ENCODE measurements around the gene UFL1. TPM values are rescaled to one million over a fixed set of nuclear protein-coding genes. Genes with fewer than 3 reads are reported as not detected.
A peak's percentile ranks its signal among the peaks of the same experiment; 100 is the strongest.

Gene UFL1
- total RNA-seq, 1 experiment from 2014 or later = 12.7 TPM

- Histone ChIP-seq H2BK15ac (ENCODE audit: low read depth, low read length) (no peak overlapping the region), H4K91ac (ENCODE audit: insufficient read length, low read depth, low read length) (no peak overlapping the region), H3K27me3 (ENCODE audit: insufficient read depth, low read length) (no peaks in the 10 kb centered on the region), H3T11ph (ENCODE audit: low read length) (peak overlapping the region; percentile 79), H2BK5ac (ENCODE audit: insufficient read length, low read length) (no peak overlapping the region), H3K56ac (ENCODE audit: insufficient read length, low read depth, low read length) (no peak overlapping the region), H2BK120ac (ENCODE audit: low read depth, low read length, poor library complexity, severe bottlenecking) (no peak overlapping the region), H3K14ac (ENCODE audit: insufficient read depth, low read length) (peak overlapping the region; percentile 14; the same call in 1 of the 2 replicates), H3K23ac (ENCODE audit: insufficient read length, low read depth, low read length) (no peak overlapping the region), H3K79me1 (ENCODE audit: insufficient read depth, low read depth, low read length, poor library complexity, severe bottlenecking) (no peaks in the 10 kb centered on the region), H3K4me1 (ENCODE audit: insufficient read depth, low read length) (peaks cover 3% of the 10 kb centered on the region; the same call in 1 of the 2 replicates), H2BK20ac (ENCODE audit: low read depth, low read length, poor library complexity, severe bottlenecking) (peak overlapping the region; percentile 97), H3K9me3 (ENCODE audit: control insufficient read depth, low read depth, low read length) (no peaks in the 10 kb centered on the region), H2BK12ac (ENCODE audit: insufficient read length, low read depth, low read length) (no peak overlapping the region), H2AK5ac (ENCODE audit: insufficient read length, low read length) (no peak overlapping the region), H3K4me2 (ENCODE audit: insufficient read depth, insufficient read length, low read length) (peak overlapping the region; percentile 74), H2AFZ (ENCODE audit: low read length) (no peak overlapping the region), H3K18ac (ENCODE audit: insufficient read length, low read depth, low read length) (peak overlapping the region; percentile 49), H3K4ac (ENCODE audit: low read depth, low read length) (no peak overlapping the region; the same call in 1 of the 2 replicates), H3K27ac (ENCODE audit: insufficient read length, low read depth, low read length) (peak overlapping the region; percentile 24), H4K20me1 (ENCODE audit: control insufficient read depth, insufficient read depth, insufficient read length) (no peaks in the 10 kb centered on the region), H4K8ac (replicated peaks; ENCODE audit: insufficient read length, low read depth, low read length) (no peak overlapping the region), H3K23me2 (ENCODE audit: insufficient read length, low read depth, low read length, poor library complexity, severe bottlenecking) (no peaks in the 10 kb centered on the region), H3K79me2 (ENCODE audit: insufficient read depth, low read length) (no peaks in the 10 kb centered on the region), H3K9ac (ENCODE audit: extremely low read depth, insufficient read length, low read length) (peak overlapping the region; percentile 97), H4K5ac (ENCODE audit: insufficient read length, low read depth, low read length) (no peak overlapping the region)
- no peaks in the 10 kb centered on the region for H3K9me3 Mint-ChIP-seq
- peaks cover 31 to 38% of the 10 kb centered on the region in 2 experiments for H3K4me1 Mint-ChIP-seq
- TF ChIP-seq CTCF (conservative IDR thresholded peaks at IDR 0.05) = no peak
- H3K4me3 Mint-ChIP-seq = peak overlapping the region; percentile 97 to 98
- DNase-seq = peak; percentile 58
- no CpG with 5 or more reads among the region's 6 CpGs for WGBS (ENCODE audit: extremely low coverage, insufficient read length, low lambda C conversion rate)
- H3K36me3 Mint-ChIP-seq (ENCODE audit: insufficient read depth in 1 of 3, low read depth in 3 of 3) = peaks cover 0 to 7% (median 0%) of the 10 kb centered on the region in 3 experiments; a peak in 3 of 7 replicates
- H3K27me3 Mint-ChIP-seq (ENCODE audit: low read depth) = no peaks in the 10 kb centered on the region
- H3K27ac Mint-ChIP-seq = peak overlapping the region; percentile 85 to 98 (median 92); a peak in 6 of 7 replicates
These were observed 1.2 kb upstream of the UFL1 start for GRCh38 chr6:96520171-96521115.
